DOHH2 (cell line): ENCODE measurements around the gene ERGIC2.

Source experiments
- H3F3A ChIP-seq: fragments of 200-600 bp; sonication (generic), shearing (Covaris generic); 2 replicates; pipeline ENCODE4 v1.6.0; 2016; ENCODE audit warnings: antibody characterized with exemption, mild to moderate bottlenecking; ENCODE audit not compliant: control insufficient read depth, insufficient read depth
- H3K27ac ChIP-seq: fragments of 200-600 bp; sonication (generic); 2 replicates; pipeline ENCODE4 v1.5.1; 2014; ENCODE audit warnings: low read depth, mild to moderate bottlenecking, low read length, moderate library complexity
- H3K27me3 ChIP-seq: fragments of 200-600 bp; sonication (generic); 2 replicates; pipeline ENCODE4 v1.6.1; 2014; ENCODE audit warnings: mild to moderate bottlenecking, low read length, mixed read lengths; ENCODE audit not compliant: control insufficient read depth
- H3K36me3 ChIP-seq: fragments of 200-600 bp; sonication (generic); 2 replicates; pipeline ENCODE4 v1.6.1; 2014; ENCODE audit warnings: mild to moderate bottlenecking, low read length, moderate library complexity, mixed read lengths; ENCODE audit not compliant: control insufficient read depth
- H3K4me1 ChIP-seq: fragments of 200-600 bp; sonication (generic); 2 replicates; pipeline ENCODE4 v1.6.1; 2014; ENCODE audit warnings: mild to moderate bottlenecking, low read length, mixed read lengths; ENCODE audit not compliant: control insufficient read depth
- H3K4me2 ChIP-seq: fragments of 200-600 bp; sonication (generic); 2 replicates; pipeline ENCODE4 v1.6.0; 2014; ENCODE audit warnings: mild to moderate bottlenecking, low read length, moderate library complexity
- H3K4me3 ChIP-seq: fragments of 200-600 bp; sonication (generic); 2 replicates; pipeline ENCODE4 v1.5.1; 2014; ENCODE audit warnings: mild to moderate bottlenecking, low read length, mixed read lengths
- H3K79me2 ChIP-seq: fragments of 200-600 bp; sonication (generic); 2 replicates; pipeline ENCODE4 v1.6.1; 2014; ENCODE audit warnings: mild to moderate bottlenecking, low read length, mixed read lengths; ENCODE audit not compliant: control insufficient read depth
- H3K9me2 ChIP-seq: fragments of 200-600 bp; sonication (generic); replicated peaks from 2 replicates; pipeline ENCODE4 v1.6.1; 2014; ENCODE audit warnings: mild to moderate bottlenecking, low read length, mixed read lengths; ENCODE audit not compliant: control insufficient read depth
- H3K9me3 ChIP-seq: fragments of 200-600 bp; sonication (generic); 2 replicates; pipeline ENCODE4 v1.6.1; 2014; ENCODE audit warnings: antibody characterized with exemption, low read length, mixed read lengths; ENCODE audit not compliant: control insufficient read depth, insufficient read depth
- H4K20me1 ChIP-seq: fragments of 200-600 bp; sonication (generic); 2 replicates; pipeline ENCODE4 v1.6.0; 2014; ENCODE audit warnings: low read depth, mild to moderate bottlenecking, antibody characterized with exemption, low read length, moderate library complexity; ENCODE audit not compliant: control insufficient read depth, insufficient read depth
- CTCF ChIP-seq: fragments of 200-600 bp; sonication (generic); IDR thresholded peaks from one replicate; pipeline ENCODE4 v1.5.1; 2014; ENCODE audit warnings: antibody characterized with exemption, mild to moderate bottlenecking, low read depth, low read length; ENCODE audit not compliant: poor library complexity, severe bottlenecking
- EZH2phosphoT487 ChIP-seq: fragments of 200-600 bp; sonication (generic); IDR thresholded peaks from 2 replicates; pipeline ENCODE4 v1.6.1; 2017; ENCODE audit warnings: borderline replicate concordance, mild to moderate bottlenecking, antibody characterized with exemption, low read length, moderate library complexity, mixed read lengths

Gene ERGIC2

GRCh38 chr12:29416748-29417147 is 35.8 kb upstream of the ERGIC2 start:
- no peak overlapping the region for H3K4me2 ChIP-seq
- no peak overlapping the region for H3K27ac ChIP-seq
- no peaks in the 10 kb centered on the region for H4K20me1 ChIP-seq
- no peaks in the 10 kb centered on the region for H3K4me1 ChIP-seq
- H3K9me2 ChIP-seq: no peaks in the 10 kb centered on the region
- no peaks in the 10 kb centered on the region for H3K27me3 ChIP-seq
- TF ChIP-seq EZH2phosphoT487 (no peak), CTCF (no peak)
- no peaks in the 10 kb centered on the region for H3F3A ChIP-seq
- no peak overlapping the region for H3K4me3 ChIP-seq
- H3K36me3 ChIP-seq: no peaks in the 10 kb centered on the region
- no peaks in the 10 kb centered on the region for H3K79me2 ChIP-seq
- H3K9me3 ChIP-seq: no peaks in the 10 kb centered on the region

- Histone ChIP-seq H3K79me2 (no peaks in the 10 kb centered on the region), H3F3A (no peaks in the 10 kb centered on the region)
Measured at GRCh38 chr12:29415111-29415510, 34.1 kb upstream of the ERGIC2 start.

GRCh38 chr12:29414368-29414767 is 33.4 kb upstream of the ERGIC2 start:
- Histone ChIP-seq H3K27me3 (no peaks in the 10 kb centered on the region), H3K9me2 (no peaks in the 10 kb centered on the region), H3F3A (no peaks in the 10 kb centered on the region), H3K27ac (no peak overlapping the region), H3K36me3 (no peaks in the 10 kb centered on the region), H3K9me3 (no peaks in the 10 kb centered on the region), H3K4me2 (no peak overlapping the region), H3K4me3 (no peak overlapping the region), H4K20me1 (no peaks in the 10 kb centered on the region), H3K4me1 (no peaks in the 10 kb centered on the region), H3K79me2 (no peaks in the 10 kb centered on the region)
- TF ChIP-seq CTCF (no peak), EZH2phosphoT487 (no peak)

More at GRCh38 chr12:29415111-29415510, 34.1 kb upstream of the ERGIC2 start:
- Histone ChIP-seq H3K4me3 (no peak overlapping the region), H4K20me1 (no peaks in the 10 kb centered on the region), H3K9me3 (no peaks in the 10 kb centered on the region), H3K9me2 (no peaks in the 10 kb centered on the region), H3K4me2 (no peak overlapping the region), H3K4me1 (no peaks in the 10 kb centered on the region), H3K27ac (no peak overlapping the region), H3K36me3 (no peaks in the 10 kb centered on the region), H3K27me3 (no peaks in the 10 kb centered on the region)
- TF ChIP-seq CTCF (no peak), EZH2phosphoT487 (no peak)
